ENCODE data around the gene IQCM. TPM values are rescaled to one million over a fixed set of nuclear protein-coding genes. Genes with fewer than 3 reads are reported as not detected.

IQCM gene
- total RNA-seq, 3 donors from 2014 or later = not detected

DNA sequence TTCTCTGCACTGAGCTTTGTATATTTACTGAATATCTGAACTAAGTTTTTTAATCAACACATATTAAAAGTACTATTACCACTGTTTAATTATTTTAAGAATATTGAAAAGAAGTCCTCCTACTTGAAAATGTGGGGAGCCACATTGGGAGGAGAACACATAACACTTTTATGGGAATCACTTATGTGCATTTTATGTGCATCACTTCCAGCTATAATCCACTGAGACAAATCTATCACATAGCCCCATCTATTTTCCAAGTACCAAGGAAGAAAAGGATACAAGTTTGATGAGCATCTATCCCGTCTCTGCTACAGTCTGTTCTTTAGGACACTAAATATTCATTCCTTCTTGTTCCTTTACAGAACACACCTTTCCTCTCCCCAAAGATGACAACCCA lies 87.2 kb downstream of the IQCM start:
- no peak for DNase-seq (ENCODE audit: low spot score in 2 of 2)
- Histone ChIP-seq H3K36me3 (no peaks in the 10 kb centered on the region), H3K4me1 (no peaks in the 10 kb centered on the region), H3K27me3 (no peaks in the 10 kb centered on the region), H3K9me3 (no peaks in the 10 kb centered on the region), H3K27ac (no peak overlapping the region), H3K4me3 (no peak overlapping the region)
- intact Hi-C loops (cut with DNase I; ENCODE audit: low total_unique reads) = no loop called here
- TF ChIP-seq POLR2AphosphoS5 (IDR thresholded peaks at IDR 0.05) = no peak
- no peak for TF ChIP-seq POLR2A (IDR thresholded peaks at IDR 0.05)
- TF ChIP-seq CTCF (IDR thresholded peaks at IDR 0.05) = no peak

DNA sequence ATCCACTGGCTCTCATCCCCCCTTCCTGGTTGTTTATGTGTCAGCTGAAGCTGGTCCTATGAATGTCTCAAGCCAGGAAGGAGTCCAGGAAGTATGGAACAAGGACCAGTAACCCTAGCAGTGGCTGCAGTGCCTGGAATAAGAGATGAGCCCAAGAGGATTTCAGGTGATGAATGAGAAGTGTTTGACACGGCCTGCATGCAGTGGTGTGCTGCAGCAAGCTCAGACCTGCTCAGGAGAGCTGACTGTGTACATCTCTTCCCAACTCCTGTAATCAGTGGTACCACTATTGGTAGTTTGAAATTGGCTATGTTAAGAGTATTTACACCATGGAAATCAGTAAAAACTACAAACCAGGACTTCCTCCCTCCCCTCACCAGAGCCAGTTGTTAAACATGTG lies 88.0 kb downstream of the IQCM start:
- no peak overlapping the region for H3K27ac ChIP-seq
- intact Hi-C loops (cut with DNase I; ENCODE audit: low total_unique reads) = no loop called here

DNA sequence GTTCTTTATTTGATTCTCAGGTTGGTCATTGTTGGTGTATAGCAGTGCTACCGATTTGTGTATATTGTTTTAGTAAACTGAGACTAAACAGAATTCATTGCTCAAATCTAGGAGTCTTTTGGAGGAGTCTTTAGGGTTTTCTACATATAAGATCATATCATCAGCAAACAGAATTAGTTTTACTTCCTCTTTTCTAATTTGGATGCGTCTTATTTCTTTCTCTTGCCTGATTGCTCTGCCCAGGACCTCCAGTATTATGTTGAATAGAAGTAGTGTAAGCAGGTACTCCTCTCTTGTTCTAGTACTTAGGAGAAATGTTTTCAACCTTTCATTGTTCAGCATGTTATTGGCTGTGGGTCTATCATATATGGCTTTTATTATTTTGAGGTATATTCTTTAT lies 92.6 kb downstream of the IQCM start:
- H3K27ac ChIP-seq = no peak overlapping the region
- intact Hi-C loops (cut with DNase I; ENCODE audit: low total_unique reads) = no loop called here
- H3K4me1 ChIP-seq = no peaks in the 10 kb centered on the region
- DNase-seq (ENCODE audit: low spot score in 2 of 2) = no peak
- no peak overlapping the region for H3K4me3 ChIP-seq
- TF ChIP-seq POLR2A (IDR thresholded peaks at IDR 0.05) = no peak
- no peak for TF ChIP-seq CTCF (IDR thresholded peaks at IDR 0.05)
- TF ChIP-seq POLR2AphosphoS5 (IDR thresholded peaks at IDR 0.05) = no peak
- H3K27me3 ChIP-seq = no peaks in the 10 kb centered on the region
- no peaks in the 10 kb centered on the region for H3K9me3 ChIP-seq
- no peaks in the 10 kb centered on the region for H3K36me3 ChIP-seq

More for the DNA sequence above, 88.0 kb downstream of the IQCM start:
- DNase-seq (ENCODE audit: low spot score in 2 of 2) = no peak
- Histone ChIP-seq H3K9me3 (no peaks in the 10 kb centered on the region), H3K36me3 (no peaks in the 10 kb centered on the region), H3K4me1 (no peaks in the 10 kb centered on the region), H3K27me3 (no peaks in the 10 kb centered on the region), H3K4me3 (no peak overlapping the region)
- TF ChIP-seq CTCF (IDR thresholded peaks at IDR 0.05) (no peak), POLR2A (IDR thresholded peaks at IDR 0.05) (no peak), POLR2AphosphoS5 (IDR thresholded peaks at IDR 0.05) (no peak)

DNA sequence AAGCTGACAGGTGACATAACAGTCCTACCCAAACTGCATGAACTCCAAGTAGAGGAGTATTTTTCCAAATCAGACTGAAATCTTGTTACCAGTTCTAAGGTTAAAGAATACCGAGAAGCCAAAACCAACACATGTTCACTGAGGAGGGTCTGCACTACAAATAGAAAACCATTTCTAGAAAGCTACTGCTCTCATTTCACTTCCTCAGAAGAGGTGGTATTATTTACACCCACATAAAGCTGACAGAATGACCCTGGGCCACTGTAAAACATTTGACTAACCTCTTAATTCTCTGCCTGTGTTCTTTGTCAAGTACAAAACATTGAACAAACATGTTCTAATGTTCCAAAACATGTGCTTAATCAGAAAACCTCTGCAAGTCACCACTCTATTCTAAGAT lies 95.8 kb downstream of the IQCM start:
- no peaks in the 10 kb centered on the region for H3K36me3 ChIP-seq
- H3K9me3 ChIP-seq = peaks cover 8% of the 10 kb centered on the region in 2 donors
- H3K4me3 ChIP-seq = no peak overlapping the region
- H3K4me1 ChIP-seq = no peaks in the 10 kb centered on the region
- H3K27me3 ChIP-seq = no peaks in the 10 kb centered on the region
- intact Hi-C loops (cut with DNase I; ENCODE audit: low total_unique reads) = no loop called here
- TF ChIP-seq CTCF (IDR thresholded peaks at IDR 0.05) (no peak), POLR2AphosphoS5 (IDR thresholded peaks at IDR 0.05) (no peak), POLR2A (IDR thresholded peaks at IDR 0.05) (no peak)
- no peak for DNase-seq (ENCODE audit: low spot score in 2 of 2)
- H3K27ac ChIP-seq = no peak overlapping the region

GRCh38 chr4:149719357-149719756 lies 96.3 kb downstream of the IQCM start:
- DNase-seq (ENCODE audit: low spot score in 2 of 2) = no peak
- H3K4me3 ChIP-seq = no peak overlapping the region
- no peak for TF ChIP-seq CTCF (IDR thresholded peaks at IDR 0.05)
- no peak for TF ChIP-seq POLR2A (IDR thresholded peaks at IDR 0.05)
- no peak for TF ChIP-seq POLR2AphosphoS5 (IDR thresholded peaks at IDR 0.05)
- no peaks in the 10 kb centered on the region for H3K4me1 ChIP-seq
- no peaks in the 10 kb centered on the region for H3K36me3 ChIP-seq
- H3K27ac ChIP-seq = no peak overlapping the region
- intact Hi-C loops (cut with DNase I; ENCODE audit: low total_unique reads) = no loop called here
- peaks cover 8% of the 10 kb centered on the region in 2 donors for H3K9me3 ChIP-seq
- H3K27me3 ChIP-seq = no peaks in the 10 kb centered on the region

Measured in breast epithelium (tissue), 4 donors.